Spleen (tissue), 11 donors: ENCODE measurements around the gene MADD. TPM values are rescaled to one million over a fixed set of nuclear protein-coding genes. Genes with fewer than 3 reads are reported as not detected.

ENCODE experiments used
- DNase-seq: peaks from one replicate; pipeline ENCODE4 v3.0.0-alpha.2; 2020
- H3K27ac ChIP-seq, 8 donors: fragments of 200-600 bp; sonication (generic) in 7 of 8; 1 replicate in 4 of 8; 2 replicates in 4 of 8; pipeline versions ENCODE4 v1.5.0 to v1.8.0; 2016 to 2021; ENCODE audit warnings: inconsistent platforms in 4 of 8, mild to moderate bottlenecking in 4 of 8, moderate library complexity in 1 of 8
- H3K27me3 ChIP-seq, 7 donors: fragments of 200-600 bp; sonication (generic) in 6 of 7; replicated peaks in 1 of 7; 1 replicate in 4 of 7; 2 replicates in 3 of 7; pipeline versions ENCODE4 v1.5.0 to v1.8.0; 2016 to 2021; ENCODE audit warnings: inconsistent platforms in 3 of 7, mild to moderate bottlenecking in 1 of 7
- H3K36me3 ChIP-seq, 6 donors: fragments of 200-600 bp; sonication (generic) in 5 of 6; 1 replicate in 4 of 6; 2 replicates in 2 of 6; pipeline versions ENCODE4 v1.5.0 to v1.8.0; 2016 to 2021; ENCODE audit warnings: inconsistent platforms in 2 of 6
- H3K4me1 ChIP-seq, 6 donors: fragments of 200-600 bp; sonication (generic) in 5 of 6; 1 replicate in 3 of 6; 2 replicates in 3 of 6; pipeline versions ENCODE4 v1.5.0 to v1.8.0; 2016 to 2021; ENCODE audit warnings: inconsistent platforms in 3 of 6
- H3K4me3 ChIP-seq, 8 donors: fragments of 200-600 bp; sonication (generic) in 7 of 8; 1 replicate in 4 of 8; 2 replicates in 4 of 8; pipeline versions ENCODE4 v1.5.0 to v1.8.0; 2016 to 2021; ENCODE audit warnings: inconsistent platforms in 4 of 8, mild to moderate bottlenecking in 4 of 8, moderate library complexity in 2 of 8
- H3K9me3 ChIP-seq, 8 donors: fragments of 200-600 bp; sonication (generic) in 7 of 8; 1 replicate in 4 of 8; 2 replicates in 4 of 8; pipeline versions ENCODE4 v1.5.0 to v1.8.0; 2016 to 2021; ENCODE audit warnings: inconsistent platforms in 4 of 8
- POLR2A ChIP-seq, 3 donors: fragments of 450-650 bp; IDR thresholded peaks; one replicate each; pipeline ENCODE4 v1.5.1; 2017; ENCODE audit warnings: antibody characterized with exemption in 3 of 3, mild to moderate bottlenecking in 1 of 3
- POLR2AphosphoS5 ChIP-seq, 3 donors: sonication (generic); formaldehyde crosslinking; IDR thresholded peaks; one replicate each; pipeline ENCODE4 v1.5.1; 2017; ENCODE audit warnings: antibody characterized with exemption in 3 of 3
- WGBS, 5 donors: extraction: QIAGEN DNeasy Blood & Tissue Kit in 3 of 5; methylation state at CpG; one replicate each; pipeline versions ENCODE4 v1.1.5 to v1.1.7; 2013 to 2018; 5-methylcytosine and 5-hydroxymethylcytosine counted together
- intact Hi-C: fragments of 100-400 bp; cut with DNase I; formaldehyde crosslinking; loops from one replicate; pipeline ENCODE4 v1.15.0; 2023; ENCODE audit warnings: low total_unique reads
- polyA plus RNA-seq, 3 donors: library from polyadenylated mRNA; stranded (reverse); fragments of 200-250 nt; gene quantifications; one replicate each; pipeline ENCODE4 v1.2.1, GENCODE V29; 2013
- total RNA-seq, 7 donors: library from RNA; depleted of rRNA in 3 of 7; stranded (reverse); fragments of >200 nt in 3 of 7; fragmentation: NEBNext Ultra II Directional in 4 of 7; extraction: Animal tissue kit (Norgen Biotek cat#: 25700) in 4 of 7; gene quantifications; one replicate each; pipeline versions ENCODE4 v1.1.0 to v1.2.1, GENCODE V29; 2016 to 2021
- TF ChIP-seq, protein P1 (sequence below), 11 experiments: fragments of 200-600 bp in 7 of 11; fragments of 450-650 bp in 4 of 11; sonication (generic) in 4 of 11; IDR thresholded peaks in 8 of 11; conservative IDR thresholded peaks in 3 of 11; 1 replicate in 7 of 11; 2 replicates in 4 of 11; pipeline versions ENCODE4 v1.4.0 to v1.8.0; 2016 to 2021; ENCODE audit warnings: antibody characterized with exemption in 11 of 11, inconsistent platforms in 4 of 11, mild to moderate bottlenecking in 1 of 11
- donor health status: healthy with polysubstance abuse.
- donor health status: DM: no; HTN: no; CAD: no; lungs with moderate emphysema.
- donor health status: DM: no; HTN: no; CAD: no.
- donor health status: Bipolar disorder and iron deficiency.
- donor health status: healthy.
- donor health status: DM: no; HTN: no; CAD: no.
- donor health status: DM: yes; HTN: yes; CAD: no.

Gene MADD
- total and polyA plus RNA-seq, 10 donors: 15.7 to 82.4 (median 63.3) TPM

- TF ChIP-seq POLR2A (IDR thresholded peaks at IDR 0.05) (no peak), POLR2AphosphoS5 (IDR thresholded peaks at IDR 0.05) (no peak)
- TF ChIP-seq, protein P1, sequence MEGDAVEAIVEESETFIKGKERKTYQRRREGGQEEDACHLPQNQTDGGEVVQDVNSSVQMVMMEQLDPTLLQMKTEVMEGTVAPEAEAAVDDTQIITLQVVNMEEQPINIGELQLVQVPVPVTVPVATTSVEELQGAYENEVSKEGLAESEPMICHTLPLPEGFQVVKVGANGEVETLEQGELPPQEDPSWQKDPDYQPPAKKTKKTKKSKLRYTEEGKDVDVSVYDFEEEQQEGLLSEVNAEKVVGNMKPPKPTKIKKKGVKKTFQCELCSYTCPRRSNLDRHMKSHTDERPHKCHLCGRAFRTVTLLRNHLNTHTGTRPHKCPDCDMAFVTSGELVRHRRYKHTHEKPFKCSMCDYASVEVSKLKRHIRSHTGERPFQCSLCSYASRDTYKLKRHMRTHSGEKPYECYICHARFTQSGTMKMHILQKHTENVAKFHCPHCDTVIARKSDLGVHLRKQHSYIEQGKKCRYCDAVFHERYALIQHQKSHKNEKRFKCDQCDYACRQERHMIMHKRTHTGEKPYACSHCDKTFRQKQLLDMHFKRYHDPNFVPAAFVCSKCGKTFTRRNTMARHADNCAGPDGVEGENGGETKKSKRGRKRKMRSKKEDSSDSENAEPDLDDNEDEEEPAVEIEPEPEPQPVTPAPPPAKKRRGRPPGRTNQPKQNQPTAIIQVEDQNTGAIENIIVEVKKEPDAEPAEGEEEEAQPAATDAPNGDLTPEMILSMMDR (IDR thresholded peaks at IDR 0.05 in 8 of 11, conservative IDR thresholded peaks at IDR 0.05 in 3 of 11): no peak
- Histone ChIP-seq H3K27me3 (no peaks in the 10 kb centered on the region), H3K27ac (no peak overlapping the region), H3K4me1 (no peaks in the 10 kb centered on the region), H3K36me3 (peaks cover 0 to 68% (median 0%) of the 10 kb centered on the region in 6 donors), H3K9me3 (no peaks in the 10 kb centered on the region), H3K4me3 (no peak overlapping the region)
- DNase-seq: no peak
- 76 to 93% (median 81%) methylated on average over 9 of the region's 9 CpGs for WGBS, 5 donors
- intact Hi-C loops: no loop called here
Measured at GRCh38 chr11:47340010-47340409, 70.1 kb downstream of the MADD start.

DNA sequence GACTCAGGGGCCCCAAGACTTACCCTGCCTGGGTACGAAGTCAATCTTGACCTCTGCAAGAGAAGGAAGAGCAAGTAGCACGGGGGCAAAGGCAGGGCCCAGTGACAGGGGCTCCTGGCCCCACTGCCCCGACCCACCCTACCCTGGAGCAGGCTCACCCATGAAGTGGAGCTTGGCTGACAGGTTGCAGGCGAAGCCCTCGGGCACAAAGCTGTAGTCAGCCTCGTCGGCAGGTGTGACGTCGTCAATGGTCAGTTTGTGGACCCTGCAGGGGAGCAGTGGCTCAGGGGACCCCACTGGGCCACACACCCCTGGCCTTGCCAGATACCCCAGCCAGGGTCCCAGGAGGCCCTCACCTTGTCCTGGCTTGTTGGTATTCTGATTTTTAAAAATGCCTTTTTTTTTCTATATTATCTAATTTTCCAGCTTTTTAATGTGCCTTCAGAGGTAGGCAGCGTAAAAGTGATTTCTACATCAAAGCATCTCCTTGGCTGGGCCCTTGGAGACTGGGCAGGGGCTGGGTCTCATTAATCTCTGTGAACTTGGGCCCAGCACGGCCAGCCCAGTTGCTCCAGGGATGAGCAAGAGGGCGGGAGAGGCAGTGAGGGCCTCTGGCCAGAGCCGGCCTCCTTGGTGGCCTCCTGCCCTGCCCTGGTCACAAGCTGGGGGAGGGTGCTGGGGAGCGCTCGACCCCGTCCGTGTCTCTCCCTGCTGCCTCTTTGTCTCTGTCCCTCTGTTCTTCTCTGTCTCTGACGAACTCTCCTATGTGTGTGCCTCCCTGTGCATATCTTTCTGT is 71.2 kb downstream of the MADD start:
- intact Hi-C loops: no loop called here
- DNase-seq: peak; percentile 67
- WGBS, 5 donors: 70 to 86% (median 80%) methylated on average over 15 to 18 of the region's 18 CpGs

DNA sequence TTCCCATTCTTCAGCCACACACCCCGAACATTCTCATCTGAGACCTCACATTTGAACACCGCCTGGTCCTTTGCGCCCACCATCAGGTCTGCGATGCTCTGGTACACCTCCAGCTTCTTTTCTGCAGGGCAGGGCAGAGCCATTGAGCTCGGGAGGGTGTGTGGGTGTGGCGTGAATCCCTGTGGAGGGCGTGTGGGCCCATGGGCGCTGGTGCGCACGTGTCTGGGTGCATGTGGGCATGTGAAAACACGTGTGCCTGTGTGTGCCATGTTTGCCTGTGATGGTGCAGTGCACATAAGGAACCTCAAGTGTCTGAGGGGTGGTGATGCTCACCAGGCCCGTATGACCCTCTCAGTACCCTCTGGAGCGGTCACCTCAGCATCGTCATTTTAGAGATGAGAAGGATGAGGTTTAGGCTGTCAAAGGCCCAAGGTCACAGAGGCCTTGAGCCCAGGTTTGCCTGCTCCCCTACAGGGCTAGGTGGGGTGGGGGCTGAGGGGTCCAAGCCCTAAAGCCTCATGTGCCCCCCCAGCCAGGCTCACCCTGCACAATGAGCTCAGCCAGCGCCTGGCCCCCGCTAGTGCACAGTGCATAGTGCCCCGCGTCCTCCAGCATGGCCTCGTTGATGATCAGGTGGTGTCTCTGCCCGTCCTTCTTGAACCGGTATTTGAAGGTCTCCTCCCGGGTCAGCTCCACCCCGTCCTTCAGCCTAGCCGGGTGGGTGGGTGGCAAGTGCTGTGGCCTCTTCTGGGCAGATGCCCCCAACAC is 72.3 kb downstream of the MADD start:
- peaks cover 0 to 5% (median 0%) of the 10 kb centered on the region in 7 donors for H3K27me3 ChIP-seq
- DNase-seq: no peak
- intact Hi-C loops: no loop called here
- no peak overlapping the region for H3K27ac ChIP-seq
- no peak overlapping the region for H3K4me3 ChIP-seq
- TF ChIP-seq POLR2AphosphoS5 (IDR thresholded peaks at IDR 0.05) (no peak), POLR2A (IDR thresholded peaks at IDR 0.05) (no peak)
- TF ChIP-seq, protein P1 (IDR thresholded peaks at IDR 0.05 in 8 of 11, conservative IDR thresholded peaks at IDR 0.05 in 3 of 11): no peak
- no peaks in the 10 kb centered on the region for H3K9me3 ChIP-seq
- H3K4me1 ChIP-seq: no peaks in the 10 kb centered on the region
- H3K36me3 ChIP-seq: peaks cover 0 to 62% (median 0%) of the 10 kb centered on the region in 6 donors
- WGBS, 5 donors: 86 to 93% (median 88%) methylated on average over 20 to 24 of the region's 24 CpGs

More for the DNA sequence above, 71.2 kb downstream of the MADD start:
- Histone ChIP-seq H3K4me1 (no peaks in the 10 kb centered on the region), H3K27me3 (peaks cover 0 to 1% (median 0%) of the 10 kb centered on the region in 7 donors), H3K9me3 (no peaks in the 10 kb centered on the region), H3K4me3 (no peak overlapping the region), H3K27ac (no peak overlapping the region), H3K36me3 (peaks cover 0 to 69% (median 0%) of the 10 kb centered on the region in 6 donors)
- TF ChIP-seq, protein P1 (IDR thresholded peaks at IDR 0.05 in 8 of 11, conservative IDR thresholded peaks at IDR 0.05 in 3 of 11): no peak
- TF ChIP-seq POLR2AphosphoS5 (IDR thresholded peaks at IDR 0.05) (no peak), POLR2A (IDR thresholded peaks at IDR 0.05) (no peak)

DNA sequence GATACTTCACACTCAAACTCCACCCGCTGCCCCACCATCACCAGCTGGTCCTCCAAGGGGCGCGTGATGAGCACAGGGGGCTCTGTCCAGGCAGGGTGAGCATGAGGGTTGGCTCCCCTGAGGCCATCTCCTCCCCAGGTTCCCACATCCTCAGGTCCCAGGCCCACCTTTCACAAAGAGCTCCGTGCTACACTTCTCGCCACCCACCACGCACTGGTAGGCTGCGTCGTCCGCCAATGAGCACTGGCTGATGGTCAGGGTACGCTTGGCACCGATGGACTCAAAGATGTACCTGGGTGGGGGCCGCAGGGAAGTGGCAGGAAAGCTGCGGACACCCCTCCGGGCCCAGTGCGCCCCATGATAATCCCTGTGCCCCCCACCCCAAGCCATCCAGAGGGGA is 72.9 kb downstream of the MADD start:
- intact Hi-C loops: no loop called here
- WGBS, 5 donors: 93 to 100% (median 94%) methylated on average over 5 to 15 of the region's 15 CpGs
- peaks cover 0 to 62% (median 0%) of the 10 kb centered on the region in 6 donors for H3K36me3 ChIP-seq
- H3K27ac ChIP-seq: no peak overlapping the region
- no peak for DNase-seq
- TF ChIP-seq POLR2AphosphoS5 (IDR thresholded peaks at IDR 0.05) (no peak), POLR2A (IDR thresholded peaks at IDR 0.05) (no peak)
- TF ChIP-seq, protein P1 (IDR thresholded peaks at IDR 0.05 in 8 of 11, conservative IDR thresholded peaks at IDR 0.05 in 3 of 11): no peak
- H3K9me3 ChIP-seq: no peaks in the 10 kb centered on the region
- no peaks in the 10 kb centered on the region for H3K4me1 ChIP-seq
- no peak overlapping the region for H3K4me3 ChIP-seq
- H3K27me3 ChIP-seq: peaks cover 0 to 12% (median 0%) of the 10 kb centered on the region in 7 donors
